Mesothelial cell of epicardium (in vitro differentiated cells): ENCODE measurements around the gene SUPT4H1. TPM values are rescaled to one million over a fixed set of nuclear protein-coding genes. Genes with fewer than 3 reads are reported as not detected.

Experiments used
- DNase-seq, 2 experiments: peaks; one replicate each; pipeline ENCODE4 v3.0.0; 2021; ENCODE audit warnings: low spot score in 2 of 2; ENCODE audit not compliant: unreplicated experiment in 2 of 2
- H3K27ac Mint-ChIP-seq: 2 replicates; pipeline ENCODE4 v1.8.0; 2021; ENCODE audit warnings: mixed read lengths
- H3K27me3 Mint-ChIP-seq: 2 replicates; pipeline ENCODE4 v1.8.0; 2021; ENCODE audit warnings: low read depth, mixed read lengths
- H3K36me3 Mint-ChIP-seq: 2 replicates; pipeline ENCODE4 v1.8.0; 2021; ENCODE audit warnings: mixed read lengths
- H3K4me1 Mint-ChIP-seq: 2 replicates; pipeline ENCODE4 v1.8.0; 2021; ENCODE audit warnings: mixed read lengths
- H3K4me3 Mint-ChIP-seq: 2 replicates; pipeline ENCODE4 v1.8.0; 2021; ENCODE audit warnings: mild to moderate bottlenecking, moderate library complexity, mixed read lengths
- H3K9me3 Mint-ChIP-seq: 2 replicates; pipeline ENCODE4 v1.8.0; 2021; ENCODE audit warnings: mixed read lengths
- total RNA-seq: library from RNA; stranded (reverse); gene quantifications from 3 replicates; pipeline ENCODE4 v1.2.1, GENCODE V29; 2021
- TF ChIP-seq, protein P1 (sequence below): fragments of 200-600 bp; sonication (generic); IDR thresholded peaks from one replicate; pipeline ENCODE4 v1.5.0; 2021; ENCODE audit warnings: antibody characterized with exemption; ENCODE audit not compliant: unreplicated experiment

Gene SUPT4H1
- total RNA-seq, 1 donor from 2014 or later = 76.8 TPM

DNA sequence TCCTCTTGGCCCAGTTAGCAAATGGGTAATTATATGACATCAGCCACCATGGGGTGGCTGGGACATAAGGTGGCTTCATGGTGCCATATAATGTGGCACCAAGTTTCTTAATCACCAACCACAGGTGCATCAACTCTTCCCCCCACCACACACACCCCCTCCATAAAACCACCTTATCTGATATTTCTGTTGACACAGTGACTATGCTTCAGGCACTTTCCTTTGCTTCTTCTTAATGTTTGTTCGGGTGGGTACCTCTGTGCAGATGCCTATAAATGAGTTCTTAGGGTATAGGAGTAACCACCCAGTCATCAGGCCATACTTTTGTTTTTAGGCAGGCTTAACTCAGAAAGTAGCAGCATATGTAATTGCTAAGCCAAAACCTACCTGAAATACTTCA is 35.8 kb upstream of the SUPT4H1 start:
- H3K36me3 Mint-ChIP-seq = peaks cover 2% of the 10 kb centered on the region
- TF ChIP-seq, protein P1, sequence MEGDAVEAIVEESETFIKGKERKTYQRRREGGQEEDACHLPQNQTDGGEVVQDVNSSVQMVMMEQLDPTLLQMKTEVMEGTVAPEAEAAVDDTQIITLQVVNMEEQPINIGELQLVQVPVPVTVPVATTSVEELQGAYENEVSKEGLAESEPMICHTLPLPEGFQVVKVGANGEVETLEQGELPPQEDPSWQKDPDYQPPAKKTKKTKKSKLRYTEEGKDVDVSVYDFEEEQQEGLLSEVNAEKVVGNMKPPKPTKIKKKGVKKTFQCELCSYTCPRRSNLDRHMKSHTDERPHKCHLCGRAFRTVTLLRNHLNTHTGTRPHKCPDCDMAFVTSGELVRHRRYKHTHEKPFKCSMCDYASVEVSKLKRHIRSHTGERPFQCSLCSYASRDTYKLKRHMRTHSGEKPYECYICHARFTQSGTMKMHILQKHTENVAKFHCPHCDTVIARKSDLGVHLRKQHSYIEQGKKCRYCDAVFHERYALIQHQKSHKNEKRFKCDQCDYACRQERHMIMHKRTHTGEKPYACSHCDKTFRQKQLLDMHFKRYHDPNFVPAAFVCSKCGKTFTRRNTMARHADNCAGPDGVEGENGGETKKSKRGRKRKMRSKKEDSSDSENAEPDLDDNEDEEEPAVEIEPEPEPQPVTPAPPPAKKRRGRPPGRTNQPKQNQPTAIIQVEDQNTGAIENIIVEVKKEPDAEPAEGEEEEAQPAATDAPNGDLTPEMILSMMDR = no peak
- H3K4me3 Mint-ChIP-seq = no peak overlapping the region
- H3K4me1 Mint-ChIP-seq = peaks cover 81% of the 10 kb centered on the region
- H3K9me3 Mint-ChIP-seq = no peaks in the 10 kb centered on the region
- no peaks in the 10 kb centered on the region for H3K27me3 Mint-ChIP-seq
- peak overlapping the region; percentile 66 for H3K27ac Mint-ChIP-seq
- no peak for DNase-seq

DNA sequence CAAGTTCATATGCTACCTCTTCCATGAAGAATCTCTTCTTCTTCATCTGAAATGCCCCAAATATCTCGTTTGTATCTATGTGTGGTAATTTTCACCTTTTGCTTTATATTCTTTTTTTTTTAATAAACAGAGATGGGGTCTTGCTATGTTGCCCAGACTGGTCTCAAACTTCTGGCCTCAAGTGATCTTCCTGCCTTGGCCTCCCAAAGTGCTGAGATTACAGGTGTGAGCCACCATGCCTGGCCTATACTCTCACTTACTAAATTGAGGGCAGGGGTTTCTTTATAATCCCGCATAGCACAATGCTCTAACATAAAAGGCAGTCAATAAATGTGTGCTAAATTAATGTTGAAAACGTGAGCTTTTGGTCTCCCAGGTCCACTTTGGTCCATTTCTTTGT is 34.7 kb upstream of the SUPT4H1 start:
- Mint-ChIP-seq H3K27ac (peak overlapping the region; percentile 74), H3K4me1 (peaks cover 82% of the 10 kb centered on the region), H3K9me3 (no peaks in the 10 kb centered on the region), H3K27me3 (no peaks in the 10 kb centered on the region), H3K4me3 (no peak overlapping the region), H3K36me3 (peaks cover 2% of the 10 kb centered on the region)
- TF ChIP-seq, protein P1 = no peak
- DNase-seq = no peak

GRCh38 chr17:58385359-58385899 is 33.4 kb upstream of the SUPT4H1 start:
- H3K27me3 Mint-ChIP-seq = no peaks in the 10 kb centered on the region
- no peak overlapping the region for H3K4me3 Mint-ChIP-seq
- peaks cover 2% of the 10 kb centered on the region for H3K36me3 Mint-ChIP-seq
- H3K4me1 Mint-ChIP-seq = peaks cover 79% of the 10 kb centered on the region
- no peak for DNase-seq
- peak overlapping the region; percentile 83 for H3K27ac Mint-ChIP-seq
- TF ChIP-seq, protein P1 = no peak
- H3K9me3 Mint-ChIP-seq = no peaks in the 10 kb centered on the region

- DNase-seq = no peak
- Mint-ChIP-seq H3K4me3 (no peak overlapping the region), H3K36me3 (peaks cover 2% of the 10 kb centered on the region), H3K27ac (peak overlapping the region; percentile 83), H3K4me1 (peaks cover 76% of the 10 kb centered on the region), H3K9me3 (no peaks in the 10 kb centered on the region), H3K27me3 (no peaks in the 10 kb centered on the region)
- TF ChIP-seq, protein P1 = no peak
These were observed 32.9 kb upstream of the SUPT4H1 start for GRCh38 chr17:58384897-58385296.

- peak overlapping the region; percentile 83 for H3K27ac Mint-ChIP-seq
These were observed 32.0 kb upstream of the SUPT4H1 start for GRCh38 chr17:58383892-58384462.

More at GRCh38 chr17:58383892-58384462, 32.0 kb upstream of the SUPT4H1 start:
- TF ChIP-seq, protein P1 = no peak
- no peaks in the 10 kb centered on the region for H3K27me3 Mint-ChIP-seq
- H3K4me1 Mint-ChIP-seq = peaks cover 75% of the 10 kb centered on the region
- no peak overlapping the region for H3K4me3 Mint-ChIP-seq
- no peak for DNase-seq
- H3K36me3 Mint-ChIP-seq = peaks cover 2% of the 10 kb centered on the region
- no peaks in the 10 kb centered on the region for H3K9me3 Mint-ChIP-seq
